GM12878 (cell line): ENCODE measurements around the gene PHLDB3. TPM values are rescaled to one million over a fixed set of nuclear protein-coding genes. Genes with fewer than 3 reads are reported as not detected.

Experiments used
- ATAC-seq: fragments of 200-7000 bp; cut with Tn5 transposase; 3 replicates; pipeline ENCODE4 v1.9.1; 2020; ENCODE audit warnings: mild to moderate bottlenecking, moderate library complexity
- BruUV-seq: library from RNA; stranded (reverse); fragments of 400-500 nt; replicated peaks from 2 replicates; lab custom pipeline; 2021; lab: Mats Ljungman, UMichigan
- CTCF ChIA-PET: fragments of 300-600 bp; sonication (Branson Sonifier 250); formaldehyde crosslinking; extraction: SDS; loops from one replicate; lab custom pipeline; 2021; ENCODE audit warnings: inconsistent platforms; lab: Yijun Ruan, JAX
- POLR2A ChIA-PET: fragments of 350-600 bp; formaldehyde crosslinking; extraction: SDS; loops from one replicate; lab custom pipeline; 2021; ENCODE audit warnings: inconsistent platforms; lab: Charles Lee
- RAD21 ChIA-PET: fragments of 300-600 bp; sonication (Branson Sonifier 250); formaldehyde crosslinking; loops from one replicate; lab custom pipeline; 2023; ENCODE audit warnings: antibody characterized with exemption; ENCODE audit not compliant: unreplicated experiment; lab: Charles Lee
- SMC1A ChIA-PET: fragments of 300-600 bp; sonication (Branson Sonifier 250); formaldehyde crosslinking; loops from one replicate; lab custom pipeline; 2023; ENCODE audit not compliant: unreplicated experiment, uncharacterized antibody; lab: Charles Lee
- DNase-seq: peaks from one replicate; pipeline ENCODE4 v3.0.0-alpha.2; 2011; ENCODE audit warnings: low read depth, low spot score
- FAIRE-seq: peaks from 3 replicates; lab custom pipeline; 2011; peaks lifted over from hg19 to GRCh38; lab: Jason Lieb, UNC
- H2AFZ ChIP-seq: 2 replicates; pipeline ENCODE4 v1.6.0; 2011; ENCODE audit warnings: low read depth, low read length, control low read depth; ENCODE audit not compliant: control insufficient read depth
- H3K27ac ChIP-seq: 2 replicates; pipeline ENCODE4 v1.5.1; 2011; ENCODE audit warnings: control low read depth; ENCODE audit not compliant: control insufficient read depth, insufficient read depth
- H3K27me3 ChIP-seq, 2 experiments: replicated peaks in 1 of 2; 2 replicates each; pipeline versions ENCODE4 v1.6.0 to v1.6.1; 2011; ENCODE audit warnings: low read length in 1 of 2; ENCODE audit not compliant: control insufficient read depth in 2 of 2, insufficient read depth in 2 of 2
- H3K36me3 ChIP-seq, 2 experiments: 2 replicates each; pipeline ENCODE4 v1.5.1; 2011; ENCODE audit warnings: low read length in 1 of 2; ENCODE audit not compliant: control insufficient read depth in 2 of 2, insufficient read depth in 2 of 2
- H3K4me1 ChIP-seq: 2 replicates; pipeline ENCODE4 v1.6.1; 2011; ENCODE audit warnings: mild to moderate bottlenecking, low read length, moderate library complexity, mixed read lengths; ENCODE audit not compliant: control insufficient read depth, insufficient read depth
- H3K4me2 ChIP-seq: 2 replicates; pipeline ENCODE4 v1.6.0; 2011; ENCODE audit warnings: control low read depth; ENCODE audit not compliant: control insufficient read depth, insufficient read depth
- H3K4me3 ChIP-seq: fragments of 200-600 bp; sonication (generic); 2 replicates; pipeline ENCODE4 v1.5.1; 2016
- H3K79me2 ChIP-seq: 2 replicates; pipeline ENCODE4 v1.6.0; 2011; ENCODE audit warnings: low read length; ENCODE audit not compliant: control insufficient read depth, insufficient read depth
- H3K9ac ChIP-seq: 2 replicates; pipeline ENCODE4 v1.8.0; 2011; ENCODE audit warnings: low read length, control low read depth, mixed read lengths; ENCODE audit not compliant: control insufficient read depth, insufficient read depth
- H3K9me3 ChIP-seq: replicated peaks from 3 replicates; pipeline ENCODE4 v1.5.1; 2011; ENCODE audit warnings: mild to moderate bottlenecking, low read length; ENCODE audit not compliant: control insufficient read depth, insufficient read depth
- H4K20me1 ChIP-seq: 2 replicates; pipeline ENCODE4 v1.6.0; 2011; ENCODE audit not compliant: control insufficient read depth, insufficient read depth
- CHD2 ChIP-seq: IDR thresholded peaks from 2 replicates; pipeline ENCODE4 v1.6.1; 2011; ENCODE audit warnings: low read depth, low read length, improper control_type of control experiment, borderline replicate concordance
- EGR1 ChIP-seq, 2 experiments: IDR thresholded peaks; 1 replicate in 1 of 2; 2 replicates in 1 of 2; pipeline ENCODE4 v1.6.1; 2011 to 2012; ENCODE audit warnings: low read depth in 2 of 2, low read length in 2 of 2, borderline replicate concordance in 1 of 2, mild to moderate bottlenecking in 1 of 2, moderate library complexity in 1 of 2
- EP300 ChIP-seq, 2 experiments: fragments of 150-350 bp in 1 of 2; IDR thresholded peaks; 2 replicates each; pipeline ENCODE4 v1.6.1; 2011 to 2012; ENCODE audit warnings: low read depth in 2 of 2, low read length in 2 of 2, borderline replicate concordance in 1 of 2, improper control_type of control experiment in 1 of 2, inconsistent platforms in 1 of 2; ENCODE audit not compliant: control insufficient read depth in 1 of 2
- ETV6 ChIP-seq, 2 experiments: fragments of 450-650 bp in 1 of 2; IDR thresholded peaks in 1 of 2; conservative IDR thresholded peaks in 1 of 2; 2 replicates each; pipeline ENCODE4 v1.6.1; 2014; ENCODE audit warnings: antibody characterized with exemption in 1 of 2, borderline replicate concordance in 1 of 2, low read depth in 1 of 2, mild to moderate bottlenecking in 1 of 2, moderate library complexity in 1 of 2
- GABPA ChIP-seq: IDR thresholded peaks from 2 replicates; pipeline ENCODE4 v1.6.1; 2014; ENCODE audit warnings: antibody characterized with exemption, low read depth, mild to moderate bottlenecking, inconsistent platforms
- RFX5 ChIP-seq: IDR thresholded peaks from 2 replicates; pipeline ENCODE4 v1.6.1; 2011; ENCODE audit warnings: low read depth, low read length, improper control_type of control experiment
- SIN3A ChIP-seq: IDR thresholded peaks from 2 replicates; pipeline ENCODE4 v1.6.1; 2012; ENCODE audit warnings: low read depth, low read length, improper control_type of control experiment
- SIX5 ChIP-seq: IDR thresholded peaks from 2 replicates; pipeline ENCODE4 v1.6.1; 2011; ENCODE audit warnings: mild to moderate bottlenecking, low read depth, low read length, moderate library complexity; ENCODE audit not compliant: severe bottlenecking
- SREBF1 ChIP-seq: IDR thresholded peaks from 2 replicates; pipeline ENCODE4 v1.6.1; 2012; ENCODE audit warnings: mild to moderate bottlenecking, low read length
- SUPT20H ChIP-seq: IDR thresholded peaks from 2 replicates; pipeline ENCODE4 v1.6.1; 2011; ENCODE audit warnings: low read depth, mild to moderate bottlenecking, low read length, moderate library complexity, borderline replicate concordance; ENCODE audit not compliant: control insufficient read depth
- SUZ12 ChIP-seq: fragments of 200-600 bp; sonication (generic); IDR thresholded peaks from one replicate; pipeline ENCODE4 v1.6.1; 2018; ENCODE audit warnings: antibody characterized with exemption, mild to moderate bottlenecking; ENCODE audit not compliant: unreplicated experiment
- ZNF384 ChIP-seq: IDR thresholded peaks from 2 replicates; pipeline ENCODE4 v1.6.1; 2012; ENCODE audit warnings: low read depth, mild to moderate bottlenecking, low read length, improper control_type of control experiment, borderline replicate concordance
- WGBS: methylation state at CpG from one replicate; pipeline ENCODE4 v1.1.6; 2016; ENCODE audit warnings: low lambda C conversion rate; ENCODE audit not compliant: insufficient replicate concordance, insufficient coverage; ENCODE audit errors: missing lambda C conversion rate; 5-methylcytosine and 5-hydroxymethylcytosine counted together
- in situ Hi-C: fragments of 300-500 bp; cut with MboI; formaldehyde crosslinking; loops from 9 replicates; pipeline ENCODE4 v1.14.3; 2018; ENCODE audit warnings: mixed read lengths
- intact Hi-C: fragments of 100-400 bp; cut with micrococcal nuclease; formaldehyde crosslinking; loops from one replicate; pipeline ENCODE4 v1.14.2; 2022; ENCODE audit not compliant: unreplicated experiment
- polyA plus RNA-seq, 11 experiments: library from polyadenylated mRNA; depleted of rRNA in 4 of 11; unstranded in 6 of 11; stranded (reverse) in 5 of 11; fragments of >200 nt; fragmentation: Nextera tagmentation in 4 of 11; fragmentation: Illumina TruSeq in 1 of 11; extraction: Ambion mirVana in 4 of 11; extraction: Trizol in 1 of 11; gene quantifications; 1 replicate in 1 of 11; 2 replicates in 10 of 11; pipeline versions ENCODE4 v1.2.1 to v1.2.3, GENCODE V29; 2011 to 2016; ENCODE audit warnings: inconsistent platforms in 2 of 11, missing spikeins in 2 of 11, low read depth in 1 of 11
- total RNA-seq, 4 experiments: library from RNA; depleted of rRNA in 3 of 4; stranded (reverse); fragments of >200 nt in 3 of 4; fragmentation: Illumina TruSeq in 1 of 4; extraction: Trizol in 1 of 4; gene quantifications; 2 replicates each; pipeline versions ENCODE4 v1.2.1 to v1.2.3, GENCODE V29; 2013 to 2021
- TF ChIP-seq, protein P1 (sequence below): fragments of 450-650 bp; IDR thresholded peaks from 2 replicates; pipeline ENCODE4 v1.6.1; 2017; ENCODE audit warnings: mild to moderate bottlenecking, low read depth, inconsistent platforms; ENCODE audit not compliant: poor library complexity, severe bottlenecking
- TF ChIP-seq, protein P2 (sequence below): IDR thresholded peaks from 2 replicates; pipeline ENCODE4 v1.6.1; 2011; ENCODE audit warnings: borderline replicate concordance, low read depth, mild to moderate bottlenecking, moderate library complexity, mixed read lengths, low read length; ENCODE audit not compliant: insufficient read depth; ENCODE audit errors: extremely low read length
- TF ChIP-seq, protein P3 (sequence below): IDR thresholded peaks from 2 replicates; pipeline ENCODE4 v1.6.1; 2012; ENCODE audit warnings: low read length, inconsistent platforms

The PHLDB3 gene
- total and polyA plus RNA-seq, 10 of the 15 experiments (the other 5 are each of a cell fraction or from before 2014, with no cell fraction given): 0.13 to 13.0 (median 5.5) TPM

DNA sequence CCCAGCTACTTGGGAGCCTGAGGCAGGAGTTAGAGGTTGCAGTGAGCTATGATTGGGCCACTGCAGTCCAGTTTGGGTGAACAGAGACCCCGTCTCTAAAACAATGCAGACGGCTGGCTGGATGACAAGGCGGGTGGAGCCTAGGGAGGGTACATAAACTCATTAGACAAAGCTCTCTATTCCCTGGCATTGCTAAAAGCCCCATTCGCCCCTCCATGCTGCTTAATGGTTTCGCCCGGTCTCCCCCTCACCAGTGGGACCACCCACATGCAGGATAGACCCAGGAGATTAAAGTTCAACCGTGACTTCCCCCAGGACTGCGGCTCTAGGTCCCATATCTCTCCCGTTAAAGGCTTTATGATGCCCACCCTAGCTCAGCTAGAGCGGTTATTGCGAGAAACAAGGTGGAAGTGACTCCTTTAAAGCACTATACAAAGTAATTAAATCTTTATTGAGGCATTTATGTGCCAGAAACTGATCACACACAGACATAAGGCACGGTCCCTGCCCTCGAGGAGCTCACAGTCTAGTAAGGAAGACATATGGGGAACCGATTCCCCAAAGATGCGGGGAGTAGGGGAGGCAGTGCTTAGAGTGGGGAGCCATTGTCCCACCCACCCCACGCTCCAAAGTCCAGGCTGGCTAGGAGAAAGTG is 44.1 kb downstream of the PHLDB3 start (continued):
- TF ChIP-seq ETV6 (conservative IDR thresholded peaks at IDR 0.05 in 1 of 2, IDR thresholded peaks at IDR 0.05 in 1 of 2; ENCODE audit: borderline replicate concordance in 1 of 2, low read depth in 1 of 2) (no peak), SIN3A (no peak), EP300 (IDR thresholded peaks at IDR 0.05; ENCODE audit: borderline replicate concordance in 1 of 2, control insufficient read depth in 1 of 2, low read depth in 2 of 2, low read length in 2 of 2) (no peak)
- TF ChIP-seq, protein P1, sequence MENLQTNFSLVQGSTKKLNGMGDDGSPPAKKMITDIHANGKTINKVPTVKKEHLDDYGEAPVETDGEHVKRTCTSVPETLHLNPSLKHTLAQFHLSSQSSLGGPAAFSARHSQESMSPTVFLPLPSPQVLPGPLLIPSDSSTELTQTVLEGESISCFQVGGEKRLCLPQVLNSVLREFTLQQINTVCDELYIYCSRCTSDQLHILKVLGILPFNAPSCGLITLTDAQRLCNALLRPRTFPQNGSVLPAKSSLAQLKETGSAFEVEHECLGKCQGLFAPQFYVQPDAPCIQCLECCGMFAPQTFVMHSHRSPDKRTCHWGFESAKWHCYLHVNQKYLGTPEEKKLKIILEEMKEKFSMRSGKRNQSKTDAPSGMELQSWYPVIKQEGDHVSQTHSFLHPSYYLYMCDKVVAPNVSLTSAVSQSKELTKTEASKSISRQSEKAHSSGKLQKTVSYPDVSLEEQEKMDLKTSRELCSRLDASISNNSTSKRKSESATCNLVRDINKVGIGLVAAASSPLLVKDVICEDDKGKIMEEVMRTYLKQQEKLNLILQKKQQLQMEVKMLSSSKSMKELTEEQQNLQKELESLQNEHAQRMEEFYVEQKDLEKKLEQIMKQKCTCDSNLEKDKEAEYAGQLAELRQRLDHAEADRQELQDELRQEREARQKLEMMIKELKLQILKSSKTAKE: no peak

DNA sequence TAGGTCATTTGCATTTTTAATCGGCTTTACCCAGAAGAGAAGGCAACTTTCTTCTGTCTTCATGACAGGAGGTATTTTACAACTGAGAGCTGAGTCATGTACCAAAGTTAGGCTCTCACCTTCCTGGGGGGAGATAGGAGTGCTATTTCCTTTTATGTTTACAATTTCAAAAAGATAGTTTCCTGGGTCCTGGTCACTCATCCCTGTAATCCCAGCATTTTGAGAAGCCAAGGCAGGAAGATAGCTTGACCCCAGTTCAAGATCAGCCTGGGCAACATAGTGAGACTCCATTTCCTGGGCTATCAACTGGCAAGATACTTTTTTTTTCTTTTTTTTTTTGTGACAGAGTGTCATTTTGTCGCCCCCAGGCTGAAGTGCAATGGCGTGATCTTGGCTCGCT is 46.7 kb downstream of the PHLDB3 start:
- DNase-seq (no peak), FAIRE-seq (no peak), ATAC-seq (no peak)
- SMC1A ChIA-PET: interaction anchor here (1.6 to 4.5 kb wide), 2 partner anchors 10 to 63 kb away, joined by 4 to 21 read pairs; no protein-coding TSS in a partner anchor
- Histone ChIP-seq H4K20me1 (no peaks in the 10 kb centered on the region), H3K4me1 (no peaks in the 10 kb centered on the region), H3K79me2 (no peaks in the 10 kb centered on the region), H3K9me3 (no peaks in the 10 kb centered on the region), H3K27ac (no peak overlapping the region), H3K36me3 (no peaks in the 10 kb centered on the region), H3K9ac (no peak overlapping the region), H3K27me3 (no peaks in the 10 kb centered on the region), H3K4me2 (no peak overlapping the region), H3K4me3 (no peak overlapping the region), H2AFZ (no peak overlapping the region)
- CTCF ChIA-PET: interaction anchor here (0.6 to 3.1 kb wide), 4 partner anchors 9 to 266 kb away, joined by 4 to 16 read pairs (median 6); no protein-coding TSS in a partner anchor
- intact Hi-C loops (no loop called here), in situ Hi-C loops (no loop called here)
- 50% methylated on average over 2 of the region's 4 CpGs for WGBS
- POLR2A ChIA-PET: no interaction called here
- RAD21 ChIA-PET: no interaction called here
- BruUV-seq: no TSS peak
- TF ChIP-seq SIX5 (no peak), SREBF1 (no peak), RFX5 (no peak), GABPA (no peak), ZNF384 (no peak), SUZ12 (no peak), EGR1 (IDR thresholded peaks at IDR 0.05; ENCODE audit: borderline replicate concordance in 1 of 2, low read depth in 2 of 2, low read length in 2 of 2) (no peak), SUPT20H (no peak), CHD2 (no peak)
- TF ChIP-seq, protein P2, sequence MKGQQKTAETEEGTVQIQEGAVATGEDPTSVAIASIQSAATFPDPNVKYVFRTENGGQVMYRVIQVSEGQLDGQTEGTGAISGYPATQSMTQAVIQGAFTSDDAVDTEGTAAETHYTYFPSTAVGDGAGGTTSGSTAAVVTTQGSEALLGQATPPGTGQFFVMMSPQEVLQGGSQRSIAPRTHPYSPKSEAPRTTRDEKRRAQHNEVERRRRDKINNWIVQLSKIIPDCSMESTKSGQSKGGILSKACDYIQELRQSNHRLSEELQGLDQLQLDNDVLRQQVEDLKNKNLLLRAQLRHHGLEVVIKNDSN: no peak
- TF ChIP-seq, protein P3, sequence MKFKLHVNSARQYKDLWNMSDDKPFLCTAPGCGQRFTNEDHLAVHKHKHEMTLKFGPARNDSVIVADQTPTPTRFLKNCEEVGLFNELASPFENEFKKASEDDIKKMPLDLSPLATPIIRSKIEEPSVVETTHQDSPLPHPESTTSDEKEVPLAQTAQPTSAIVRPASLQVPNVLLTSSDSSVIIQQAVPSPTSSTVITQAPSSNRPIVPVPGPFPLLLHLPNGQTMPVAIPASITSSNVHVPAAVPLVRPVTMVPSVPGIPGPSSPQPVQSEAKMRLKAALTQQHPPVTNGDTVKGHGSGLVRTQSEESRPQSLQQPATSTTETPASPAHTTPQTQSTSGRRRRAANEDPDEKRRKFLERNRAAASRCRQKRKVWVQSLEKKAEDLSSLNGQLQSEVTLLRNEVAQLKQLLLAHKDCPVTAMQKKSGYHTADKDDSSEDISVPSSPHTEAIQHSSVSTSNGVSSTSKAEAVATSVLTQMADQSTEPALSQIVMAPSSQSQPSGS: no peak
